ENCODE results near the gene ASB6. TPM values are rescaled to one million over a fixed set of nuclear protein-coding genes. Genes with fewer than 3 reads are reported as not detected.

Gene ASB6
- 10.1 TPM for polyA plus RNA-seq (2013, experiment 1 of 2)
- polyA plus RNA-seq (2013, experiment 2 of 2), result 10.5 TPM

- peak within 1 kb of the TSS; percentile 49 for H3K27ac ChIP-seq (replicated peaks; ENCODE audit: low read length)
- H4K8ac ChIP-seq (ENCODE audit: low read depth, low read length), result no peak within 1 kb of the TSS
- peak within 1 kb of the TSS; percentile 95 to 98 for H3K4me3 ChIP-seq (ENCODE audit: low read length in 2 of 2)
- H4K91ac ChIP-seq (ENCODE audit: low read depth, low read length, poor library complexity), result no peak within 1 kb of the TSS
- peak within 1 kb of the TSS; percentile 38 for H3K14ac ChIP-seq (ENCODE audit: low read length)
- DNase-seq (ENCODE audit: low spot score), result peak; percentile 99
- peak within 1 kb of the TSS; percentile 80 for H3K23ac ChIP-seq (ENCODE audit: low read depth, low read length, poor library complexity)
- no peak within 1 kb of the TSS for H2BK12ac ChIP-seq (ENCODE audit: low read length)
- H2BK120ac ChIP-seq (ENCODE audit: low read depth, low read length), result peak within 1 kb of the TSS; percentile 76
- peak within 1 kb of the TSS; percentile 95 for H3K9ac ChIP-seq (ENCODE audit: low read depth, low read length, poor library complexity)
- peak within 1 kb of the TSS; percentile 88 for H2AK5ac ChIP-seq (ENCODE audit: low read depth, low read length)
- peak within 1 kb of the TSS; percentile 89 for H3K4me2 ChIP-seq (ENCODE audit: insufficient read depth, low read length, poor library complexity, severe bottlenecking)
- H3K4me1 ChIP-seq (ENCODE audit: control insufficient read depth in 2 of 2, insufficient read depth in 1 of 2, low read depth in 1 of 2, low read length in 2 of 2), result peaks cover 11% of the 10 kb centered on the region in 2 donors
- no CpG with 5 or more reads among the region's 93 CpGs for WGBS, 2 donors (ENCODE audit: extremely low coverage in 2 of 2, insufficient read length in 2 of 2, insufficient replicate concordance in 1 of 2)
- peak within 1 kb of the TSS; percentile 96 for H2AFZ ChIP-seq (ENCODE audit: low read length)
- H3K18ac ChIP-seq (ENCODE audit: low read length), result peak within 1 kb of the TSS; percentile 78
- no peaks in the 10 kb centered on the region for H3K9me3 ChIP-seq (replicated peaks in 1 of 2; ENCODE audit: control insufficient read depth in 2 of 2, insufficient read depth in 1 of 2, low read depth in 1 of 2, low read length in 2 of 2)
- no peak within 1 kb of the TSS for H2BK5ac ChIP-seq (ENCODE audit: low read length)
- H3K79me1 ChIP-seq (ENCODE audit: low read depth, low read length), result peaks cover 20% of the 10 kb centered on the region
- H2BK15ac ChIP-seq (ENCODE audit: low read length), result no peak within 1 kb of the TSS
- H3K4ac ChIP-seq (ENCODE audit: low read length), result no peak within 1 kb of the TSS
- peaks cover 25 to 30% of the 10 kb centered on the region in 2 donors for H3K36me3 ChIP-seq (replicated peaks in 1 of 2; ENCODE audit: control insufficient read depth in 2 of 2, insufficient read depth in 2 of 2, low read length in 2 of 2)
- no peaks in the 10 kb centered on the region for H3K27me3 ChIP-seq (ENCODE audit: control insufficient read depth in 3 of 3, insufficient read depth in 3 of 3, low read depth in 1 of 3, low read length in 3 of 3)
Measured at GRCh38 chr9:129641750-129642585, at the start of gene ASB6. ASB6 (minus strand) TSS chr9:129642151; CDS start chr9:129641999, 152 bp downstream.

GRCh38 chr9:129688285-129689043, 46.5 kb upstream of the ASB6 start:
- no peak overlapping the region for H3K4ac ChIP-seq (ENCODE audit: low read length)
- H3K14ac ChIP-seq (ENCODE audit: low read length), result no peak overlapping the region
- no peaks in the 10 kb centered on the region for H3K4me1 ChIP-seq (ENCODE audit: control insufficient read depth in 2 of 2, insufficient read depth in 1 of 2, low read depth in 1 of 2, low read length in 2 of 2)
- H2AK5ac ChIP-seq (ENCODE audit: low read depth, low read length), result no peak overlapping the region
- no peak overlapping the region for H2BK15ac ChIP-seq (ENCODE audit: low read length)
- WGBS, 2 donors (ENCODE audit: extremely low coverage in 2 of 2, insufficient read length in 2 of 2, insufficient replicate concordance in 1 of 2), result no CpG with 5 or more reads among the region's 11 CpGs
- no peak overlapping the region for H2BK5ac ChIP-seq (ENCODE audit: low read length)
- H3K4me2 ChIP-seq (ENCODE audit: insufficient read depth, low read length, poor library complexity, severe bottlenecking), result no peak overlapping the region
- no peaks in the 10 kb centered on the region for H3K36me3 ChIP-seq (replicated peaks in 1 of 2; ENCODE audit: control insufficient read depth in 2 of 2, insufficient read depth in 2 of 2, low read length in 2 of 2)
- no peaks in the 10 kb centered on the region for H3K9me3 ChIP-seq (replicated peaks in 1 of 2; ENCODE audit: control insufficient read depth in 2 of 2, insufficient read depth in 1 of 2, low read depth in 1 of 2, low read length in 2 of 2)
- H3K27ac ChIP-seq (replicated peaks; ENCODE audit: low read length), result no peak overlapping the region
- H2BK12ac ChIP-seq (ENCODE audit: low read length), result no peak overlapping the region
- no peak overlapping the region for H4K8ac ChIP-seq (ENCODE audit: low read depth, low read length)
- H2AFZ ChIP-seq (ENCODE audit: low read length), result no peak overlapping the region
- no peak overlapping the region for H3K4me3 ChIP-seq (ENCODE audit: low read length in 2 of 2)
- no peak for DNase-seq (ENCODE audit: low spot score)
- H4K91ac ChIP-seq (ENCODE audit: low read depth, low read length, poor library complexity), result no peak overlapping the region
- H2BK120ac ChIP-seq (ENCODE audit: low read depth, low read length), result no peak overlapping the region
- no peak overlapping the region for H3K18ac ChIP-seq (ENCODE audit: low read length)
- H3K27me3 ChIP-seq (ENCODE audit: control insufficient read depth in 3 of 3, insufficient read depth in 3 of 3, low read depth in 1 of 3, low read length in 3 of 3), result peaks cover 0 to 23% (median 0%) of the 10 kb centered on the region in 3 experiments
- H3K9ac ChIP-seq (ENCODE audit: low read depth, low read length, poor library complexity), result no peak overlapping the region
- H3K23ac ChIP-seq (ENCODE audit: low read depth, low read length, poor library complexity), result no peak overlapping the region
- H3K79me1 ChIP-seq (ENCODE audit: low read depth, low read length), result peaks cover 2% of the 10 kb centered on the region

- Histone ChIP-seq H4K8ac (ENCODE audit: low read depth, low read length) (no peak overlapping the region), H2BK12ac (ENCODE audit: low read length) (no peak overlapping the region), H2BK120ac (ENCODE audit: low read depth, low read length) (no peak overlapping the region), H3K9me3 (replicated peaks in 1 of 2; ENCODE audit: control insufficient read depth in 2 of 2, insufficient read depth in 1 of 2, low read depth in 1 of 2, low read length in 2 of 2) (no peaks in the 10 kb centered on the region), H2BK5ac (ENCODE audit: low read length) (no peak overlapping the region), H2AK5ac (ENCODE audit: low read depth, low read length) (peak overlapping the region; percentile 47), H2BK15ac (ENCODE audit: low read length) (no peak overlapping the region), H4K91ac (ENCODE audit: low read depth, low read length, poor library complexity) (no peak overlapping the region), H3K9ac (ENCODE audit: low read depth, low read length, poor library complexity) (no peak overlapping the region), H2AFZ (ENCODE audit: low read length) (no peak overlapping the region), H3K27ac (replicated peaks; ENCODE audit: low read length) (no peak overlapping the region), H3K4me2 (ENCODE audit: insufficient read depth, low read length, poor library complexity, severe bottlenecking) (no peak overlapping the region), H3K4me3 (ENCODE audit: low read length in 2 of 2) (peak overlapping the region in 1 of 2 donors; percentile 8), H3K18ac (ENCODE audit: low read length) (no peak overlapping the region), H3K79me1 (ENCODE audit: low read depth, low read length) (peaks cover 2% of the 10 kb centered on the region), H3K14ac (ENCODE audit: low read length) (no peak overlapping the region), H3K27me3 (ENCODE audit: control insufficient read depth in 3 of 3, insufficient read depth in 3 of 3, low read depth in 1 of 3, low read length in 3 of 3) (peaks cover 0 to 18% (median 0%) of the 10 kb centered on the region in 3 experiments), H3K23ac (ENCODE audit: low read depth, low read length, poor library complexity) (peak overlapping the region; percentile 17), H3K4ac (ENCODE audit: low read length) (no peak overlapping the region), H3K4me1 (ENCODE audit: control insufficient read depth in 2 of 2, insufficient read depth in 1 of 2, low read depth in 1 of 2, low read length in 2 of 2) (no peaks in the 10 kb centered on the region), H3K36me3 (replicated peaks in 1 of 2; ENCODE audit: control insufficient read depth in 2 of 2, insufficient read depth in 2 of 2, low read length in 2 of 2) (no peaks in the 10 kb centered on the region)
- WGBS, 2 donors (ENCODE audit: extremely low coverage in 2 of 2, insufficient read length in 2 of 2, insufficient replicate concordance in 1 of 2), result no CpG with 5 or more reads among the region's 10 CpGs
- DNase-seq (ENCODE audit: low spot score), result no peak
Measured at GRCh38 chr9:129687391-129687790, 45.4 kb upstream of the ASB6 start.

- no peak overlapping the region for H3K4ac ChIP-seq (ENCODE audit: low read length)
- H3K27me3 ChIP-seq (ENCODE audit: control insufficient read depth in 3 of 3, insufficient read depth in 3 of 3, low read depth in 1 of 3, low read length in 3 of 3), result peaks cover 0 to 19% (median 0%) of the 10 kb centered on the region in 3 experiments
- no peak for DNase-seq (ENCODE audit: low spot score)
- no peak overlapping the region for H4K91ac ChIP-seq (ENCODE audit: low read depth, low read length, poor library complexity)
- no peak overlapping the region for H3K27ac ChIP-seq (replicated peaks; ENCODE audit: low read length)
- H2BK15ac ChIP-seq (ENCODE audit: low read length), result no peak overlapping the region
- H3K23ac ChIP-seq (ENCODE audit: low read depth, low read length, poor library complexity), result peak overlapping the region; percentile 5
- H3K4me2 ChIP-seq (ENCODE audit: insufficient read depth, low read length, poor library complexity, severe bottlenecking), result no peak overlapping the region
- no peak overlapping the region for H4K8ac ChIP-seq (ENCODE audit: low read depth, low read length)
- H3K79me1 ChIP-seq (ENCODE audit: low read depth, low read length), result peaks cover 2% of the 10 kb centered on the region
- no peak overlapping the region for H2AK5ac ChIP-seq (ENCODE audit: low read depth, low read length)
- WGBS, 2 donors (ENCODE audit: extremely low coverage in 2 of 2, insufficient read length in 2 of 2, insufficient replicate concordance in 1 of 2), result no CpG with 5 or more reads among the region's 9 CpGs
- no peak overlapping the region for H3K4me3 ChIP-seq (ENCODE audit: low read length in 2 of 2)
- no peaks in the 10 kb centered on the region for H3K4me1 ChIP-seq (ENCODE audit: control insufficient read depth in 2 of 2, insufficient read depth in 1 of 2, low read depth in 1 of 2, low read length in 2 of 2)
- no peak overlapping the region for H3K18ac ChIP-seq (ENCODE audit: low read length)
- no peak overlapping the region for H3K9ac ChIP-seq (ENCODE audit: low read depth, low read length, poor library complexity)
- H3K9me3 ChIP-seq (replicated peaks in 1 of 2; ENCODE audit: control insufficient read depth in 2 of 2, insufficient read depth in 1 of 2, low read depth in 1 of 2, low read length in 2 of 2), result no peaks in the 10 kb centered on the region
- no peak overlapping the region for H3K14ac ChIP-seq (ENCODE audit: low read length)
- H2BK12ac ChIP-seq (ENCODE audit: low read length), result no peak overlapping the region
- H2AFZ ChIP-seq (ENCODE audit: low read length), result no peak overlapping the region
- no peak overlapping the region for H2BK120ac ChIP-seq (ENCODE audit: low read depth, low read length)
- H3K36me3 ChIP-seq (replicated peaks in 1 of 2; ENCODE audit: control insufficient read depth in 2 of 2, insufficient read depth in 2 of 2, low read length in 2 of 2), result no peaks in the 10 kb centered on the region
- no peak overlapping the region for H2BK5ac ChIP-seq (ENCODE audit: low read length)
Measured at GRCh38 chr9:129686736-129687135, 44.8 kb upstream of the ASB6 start.
